PC-3 (cell line): ENCODE results near the gene CXorf49.
"Not testable (repeated sequence)": the region's sequence is repeated elsewhere in the genome, so short reads cannot be mapped to it uniquely, and the experiment has no call there.

Experiments used
- EZH2 ChIP-seq: fragments of 300-600 bp; sonication (generic); IDR thresholded peaks from one replicate; pipeline ENCODE4 v1.6.1; 2017; ENCODE audit warnings: antibody characterized with exemption, mild to moderate bottlenecking, low read length; ENCODE audit not compliant: unreplicated experiment
- EZH2phosphoT487 ChIP-seq: fragments of 300-600 bp; sonication (generic); IDR thresholded peaks from 2 replicates; pipeline ENCODE4 v1.6.1; 2018; ENCODE audit warnings: mild to moderate bottlenecking, antibody characterized with exemption, low read length, borderline replicate concordance
- TF ChIP-seq, protein P1 (sequence below): fragments of 300-600 bp; sonication (generic); conservative IDR thresholded peaks from 2 replicates; pipeline ENCODE4 v1.5.1; 2017; ENCODE audit warnings: antibody characterized with exemption, low read depth, mild to moderate bottlenecking, low read length

- TF ChIP-seq EZH2phosphoT487, EZH2: not testable (repeated sequence)
- TF ChIP-seq, protein P1, sequence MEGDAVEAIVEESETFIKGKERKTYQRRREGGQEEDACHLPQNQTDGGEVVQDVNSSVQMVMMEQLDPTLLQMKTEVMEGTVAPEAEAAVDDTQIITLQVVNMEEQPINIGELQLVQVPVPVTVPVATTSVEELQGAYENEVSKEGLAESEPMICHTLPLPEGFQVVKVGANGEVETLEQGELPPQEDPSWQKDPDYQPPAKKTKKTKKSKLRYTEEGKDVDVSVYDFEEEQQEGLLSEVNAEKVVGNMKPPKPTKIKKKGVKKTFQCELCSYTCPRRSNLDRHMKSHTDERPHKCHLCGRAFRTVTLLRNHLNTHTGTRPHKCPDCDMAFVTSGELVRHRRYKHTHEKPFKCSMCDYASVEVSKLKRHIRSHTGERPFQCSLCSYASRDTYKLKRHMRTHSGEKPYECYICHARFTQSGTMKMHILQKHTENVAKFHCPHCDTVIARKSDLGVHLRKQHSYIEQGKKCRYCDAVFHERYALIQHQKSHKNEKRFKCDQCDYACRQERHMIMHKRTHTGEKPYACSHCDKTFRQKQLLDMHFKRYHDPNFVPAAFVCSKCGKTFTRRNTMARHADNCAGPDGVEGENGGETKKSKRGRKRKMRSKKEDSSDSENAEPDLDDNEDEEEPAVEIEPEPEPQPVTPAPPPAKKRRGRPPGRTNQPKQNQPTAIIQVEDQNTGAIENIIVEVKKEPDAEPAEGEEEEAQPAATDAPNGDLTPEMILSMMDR = not testable (repeated sequence)
These were observed 45.0 kb upstream of the CXorf49 start, which contains the start of gene CXorf49B for GRCh38 chrX:71763049-71763448.
